ENCODE results near the gene NUPR1. TPM values are rescaled to one million over a fixed set of nuclear protein-coding genes. Genes with fewer than 3 reads are reported as not detected.

NUPR1 gene
- polyA plus RNA-seq, 1 donor from 2014 or later: not detected

DNA sequence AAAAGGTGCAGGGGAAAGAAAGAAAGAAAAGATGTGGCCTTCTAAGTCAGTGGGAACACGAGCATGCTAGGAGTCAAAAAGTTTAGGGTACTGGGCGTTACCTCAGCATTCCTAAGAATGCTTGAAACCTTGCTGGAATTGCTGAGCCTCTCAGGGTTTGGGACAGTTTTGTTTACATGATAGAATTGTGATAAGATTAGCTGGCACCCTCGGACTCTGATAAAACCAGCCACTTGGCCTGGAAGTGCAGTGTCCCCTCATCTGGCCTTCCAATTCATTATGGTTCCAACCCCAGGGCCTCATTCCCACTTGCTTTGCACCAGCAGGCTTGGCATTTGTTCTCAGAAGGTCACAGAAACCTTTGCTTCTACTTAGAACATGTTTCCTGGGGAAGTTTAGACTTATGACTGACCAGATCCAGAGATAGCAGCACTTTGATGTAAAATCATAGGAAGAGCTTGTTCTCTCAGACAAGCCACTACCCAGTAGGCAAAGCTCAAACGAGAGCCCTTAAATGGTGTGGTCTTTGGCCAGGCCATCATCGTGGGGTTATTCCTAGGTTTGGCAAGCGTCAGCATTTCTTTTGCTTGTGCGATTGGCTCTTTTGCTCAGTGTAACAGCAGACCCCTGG lies 22.9 kb upstream of the NUPR1 start:
- no peaks in the 10 kb centered on the region for H4K20me1 ChIP-seq (ENCODE audit: insufficient read depth)
- TF ChIP-seq RAD21 (conservative IDR thresholded peaks at IDR 0.05) (no peak), SMC3 (conservative IDR thresholded peaks at IDR 0.05; ENCODE audit: poor library complexity) (no peak), TAF1 (IDR thresholded peaks at IDR 0.05; ENCODE audit: low read depth) (no peak), MXI1 (conservative IDR thresholded peaks at IDR 0.05; ENCODE audit: poor library complexity, severe bottlenecking) (no peak), EZH2 (IDR thresholded peaks at IDR 0.05; ENCODE audit: borderline replicate concordance, insufficient read depth, low read length, poor library complexity, severe bottlenecking) (no peak), POLR2AphosphoS5 (IDR thresholded peaks at IDR 0.05) (no peak), EP300 (conservative IDR thresholded peaks at IDR 0.05; ENCODE audit: poor library complexity, severe bottlenecking) (no peak)
- TF ChIP-seq, protein P1, sequence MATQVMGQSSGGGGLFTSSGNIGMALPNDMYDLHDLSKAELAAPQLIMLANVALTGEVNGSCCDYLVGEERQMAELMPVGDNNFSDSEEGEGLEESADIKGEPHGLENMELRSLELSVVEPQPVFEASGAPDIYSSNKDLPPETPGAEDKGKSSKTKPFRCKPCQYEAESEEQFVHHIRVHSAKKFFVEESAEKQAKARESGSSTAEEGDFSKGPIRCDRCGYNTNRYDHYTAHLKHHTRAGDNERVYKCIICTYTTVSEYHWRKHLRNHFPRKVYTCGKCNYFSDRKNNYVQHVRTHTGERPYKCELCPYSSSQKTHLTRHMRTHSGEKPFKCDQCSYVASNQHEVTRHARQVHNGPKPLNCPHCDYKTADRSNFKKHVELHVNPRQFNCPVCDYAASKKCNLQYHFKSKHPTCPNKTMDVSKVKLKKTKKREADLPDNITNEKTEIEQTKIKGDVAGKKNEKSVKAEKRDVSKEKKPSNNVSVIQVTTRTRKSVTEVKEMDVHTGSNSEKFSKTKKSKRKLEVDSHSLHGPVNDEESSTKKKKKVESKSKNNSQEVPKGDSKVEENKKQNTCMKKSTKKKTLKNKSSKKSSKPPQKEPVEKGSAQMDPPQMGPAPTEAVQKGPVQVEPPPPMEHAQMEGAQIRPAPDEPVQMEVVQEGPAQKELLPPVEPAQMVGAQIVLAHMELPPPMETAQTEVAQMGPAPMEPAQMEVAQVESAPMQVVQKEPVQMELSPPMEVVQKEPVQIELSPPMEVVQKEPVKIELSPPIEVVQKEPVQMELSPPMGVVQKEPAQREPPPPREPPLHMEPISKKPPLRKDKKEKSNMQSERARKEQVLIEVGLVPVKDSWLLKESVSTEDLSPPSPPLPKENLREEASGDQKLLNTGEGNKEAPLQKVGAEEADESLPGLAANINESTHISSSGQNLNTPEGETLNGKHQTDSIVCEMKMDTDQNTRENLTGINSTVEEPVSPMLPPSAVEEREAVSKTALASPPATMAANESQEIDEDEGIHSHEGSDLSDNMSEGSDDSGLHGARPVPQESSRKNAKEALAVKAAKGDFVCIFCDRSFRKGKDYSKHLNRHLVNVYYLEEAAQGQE (IDR thresholded peaks at IDR 0.05; ENCODE audit: borderline replicate concordance): no peak
- TF ChIP-seq, protein P2, sequence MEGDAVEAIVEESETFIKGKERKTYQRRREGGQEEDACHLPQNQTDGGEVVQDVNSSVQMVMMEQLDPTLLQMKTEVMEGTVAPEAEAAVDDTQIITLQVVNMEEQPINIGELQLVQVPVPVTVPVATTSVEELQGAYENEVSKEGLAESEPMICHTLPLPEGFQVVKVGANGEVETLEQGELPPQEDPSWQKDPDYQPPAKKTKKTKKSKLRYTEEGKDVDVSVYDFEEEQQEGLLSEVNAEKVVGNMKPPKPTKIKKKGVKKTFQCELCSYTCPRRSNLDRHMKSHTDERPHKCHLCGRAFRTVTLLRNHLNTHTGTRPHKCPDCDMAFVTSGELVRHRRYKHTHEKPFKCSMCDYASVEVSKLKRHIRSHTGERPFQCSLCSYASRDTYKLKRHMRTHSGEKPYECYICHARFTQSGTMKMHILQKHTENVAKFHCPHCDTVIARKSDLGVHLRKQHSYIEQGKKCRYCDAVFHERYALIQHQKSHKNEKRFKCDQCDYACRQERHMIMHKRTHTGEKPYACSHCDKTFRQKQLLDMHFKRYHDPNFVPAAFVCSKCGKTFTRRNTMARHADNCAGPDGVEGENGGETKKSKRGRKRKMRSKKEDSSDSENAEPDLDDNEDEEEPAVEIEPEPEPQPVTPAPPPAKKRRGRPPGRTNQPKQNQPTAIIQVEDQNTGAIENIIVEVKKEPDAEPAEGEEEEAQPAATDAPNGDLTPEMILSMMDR (IDR thresholded peaks at IDR 0.05; ENCODE audit: poor library complexity, severe bottlenecking): no peak
- no peak overlapping the region for H3K9ac ChIP-seq (ENCODE audit: low read length)
- no peaks in the 10 kb centered on the region for H3K36me3 ChIP-seq (ENCODE audit: insufficient read depth, low read length)
- H3F3A ChIP-seq (ENCODE audit: insufficient read depth, low read length, poor library complexity, severe bottlenecking): no peaks in the 10 kb centered on the region
- no peaks in the 10 kb centered on the region for H3K9me3 ChIP-seq (ENCODE audit: low read length)
- no peak overlapping the region for H3K4me2 ChIP-seq (ENCODE audit: low read length)
- H2AFZ ChIP-seq (ENCODE audit: low read depth, low read length): no peak overlapping the region
- no peak overlapping the region for H3K27ac ChIP-seq (ENCODE audit: low read length)
- no peaks in the 10 kb centered on the region for H3K79me2 ChIP-seq (replicated peaks; ENCODE audit: insufficient read depth, low read length)
- H3K27me3 ChIP-seq (ENCODE audit: insufficient read depth, low read depth, low read length): no peaks in the 10 kb centered on the region
- no peak overlapping the region for H3K4me3 ChIP-seq (ENCODE audit: low read length)
- no peaks in the 10 kb centered on the region for H3K9me2 ChIP-seq (ENCODE audit: insufficient read depth, low read length)

DNA sequence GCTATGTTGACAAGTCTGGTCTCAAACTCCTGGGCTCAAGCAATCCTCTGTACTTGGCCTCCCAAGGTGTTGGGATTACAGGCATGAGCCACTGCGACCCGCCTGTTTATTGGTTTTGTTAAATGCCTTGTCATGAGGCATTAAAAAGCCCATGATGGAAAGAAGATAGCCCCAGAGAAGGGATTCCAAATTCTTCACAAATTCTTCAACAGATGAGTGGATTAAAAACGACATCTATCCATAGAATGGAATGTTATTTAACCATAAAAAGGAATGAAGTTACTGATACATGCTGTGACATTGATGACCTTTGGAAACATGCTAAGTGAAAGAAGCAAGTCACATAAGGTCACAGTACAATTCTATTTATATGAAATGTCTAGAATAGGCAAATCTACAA lies 19.7 kb upstream of the NUPR1 start:
- Histone ChIP-seq H3K4me3 (ENCODE audit: low read length) (no peak overlapping the region), H4K20me1 (ENCODE audit: insufficient read depth) (no peaks in the 10 kb centered on the region), H3K9me3 (ENCODE audit: low read length) (no peaks in the 10 kb centered on the region), H3K36me3 (ENCODE audit: insufficient read depth, low read length) (no peaks in the 10 kb centered on the region), H3K9ac (ENCODE audit: low read length) (no peak overlapping the region), H3K9me2 (ENCODE audit: insufficient read depth, low read length) (no peaks in the 10 kb centered on the region), H2AFZ (ENCODE audit: low read depth, low read length) (no peak overlapping the region), H3K27ac (ENCODE audit: low read length) (no peak overlapping the region), H3K27me3 (ENCODE audit: insufficient read depth, low read depth, low read length) (no peaks in the 10 kb centered on the region), H3F3A (ENCODE audit: insufficient read depth, low read length, poor library complexity, severe bottlenecking) (no peaks in the 10 kb centered on the region), H3K79me2 (replicated peaks; ENCODE audit: insufficient read depth, low read length) (peaks cover 5% of the 10 kb centered on the region), H3K4me2 (ENCODE audit: low read length) (no peak overlapping the region)
- no peak for TF ChIP-seq TAF1 (IDR thresholded peaks at IDR 0.05; ENCODE audit: low read depth)
- no peak for TF ChIP-seq EZH2 (IDR thresholded peaks at IDR 0.05; ENCODE audit: borderline replicate concordance, insufficient read depth, low read length, poor library complexity, severe bottlenecking)
- TF ChIP-seq MXI1 (conservative IDR thresholded peaks at IDR 0.05; ENCODE audit: poor library complexity, severe bottlenecking): no peak
- TF ChIP-seq, protein P1 (IDR thresholded peaks at IDR 0.05; ENCODE audit: borderline replicate concordance): no peak
- TF ChIP-seq, protein P2 (IDR thresholded peaks at IDR 0.05; ENCODE audit: poor library complexity, severe bottlenecking): no peak
- no peak for TF ChIP-seq EP300 (conservative IDR thresholded peaks at IDR 0.05; ENCODE audit: poor library complexity, severe bottlenecking)
